Measurements from ENCODE around the gene TIE1. TPM values are rescaled to one million over a fixed set of nuclear protein-coding genes. Genes with fewer than 3 reads are reported as not detected.
A peak's percentile ranks its signal among the peaks of the same experiment; 100 is the strongest.

TIE1 gene
- total and polyA plus RNA-seq, 2 of the 13 experiments (the other 11 are each of a cell fraction or from before 2014, with no cell fraction given), result 0.58 to 0.84 TPM

DNA sequence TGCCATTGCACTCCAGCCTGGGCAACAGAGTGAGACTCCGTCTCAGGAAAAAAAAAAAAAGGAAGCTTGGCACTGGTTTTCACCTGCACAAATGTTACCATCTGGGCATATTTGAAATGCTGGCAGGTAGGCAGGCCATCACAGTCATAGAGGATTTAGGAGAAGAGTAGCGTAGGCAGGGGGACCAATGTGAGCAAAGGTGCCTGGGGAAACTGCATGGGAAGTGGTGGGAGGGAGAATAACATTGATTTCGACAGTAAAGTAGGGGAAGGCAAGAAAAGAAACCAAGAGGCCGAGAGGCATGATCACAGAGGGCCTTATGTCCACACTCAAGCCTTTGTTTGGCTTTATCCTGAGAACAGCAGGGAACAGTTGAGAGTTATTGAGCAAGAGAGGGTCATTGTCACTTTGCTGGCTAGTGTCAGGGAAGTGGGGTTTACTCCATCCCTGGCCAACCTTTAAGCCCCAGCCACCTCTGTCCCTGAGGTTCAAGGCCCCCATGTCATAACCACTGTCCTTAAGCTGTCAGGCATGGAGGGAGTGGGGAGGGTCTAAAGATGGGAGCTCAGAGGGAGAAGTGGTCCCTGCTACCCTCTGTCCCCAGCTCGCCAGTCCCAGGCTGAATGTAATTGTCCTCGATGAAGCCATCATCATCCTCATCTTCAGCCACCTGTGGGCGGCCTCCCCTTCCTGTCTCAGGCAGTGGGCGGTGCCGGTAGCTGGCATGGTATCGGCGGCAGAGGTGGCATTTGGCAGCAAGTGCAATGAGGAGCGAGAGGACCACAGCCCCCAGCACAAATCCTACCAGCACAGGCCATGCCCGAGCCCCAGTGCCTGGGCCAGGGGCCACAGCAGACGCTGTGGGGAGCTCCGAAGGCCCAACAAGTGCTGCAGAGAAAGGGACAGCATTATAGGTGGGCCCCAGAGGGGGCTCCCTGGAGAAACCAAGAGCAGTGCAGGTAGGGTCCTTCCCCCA lies 18.3 kb upstream of the TIE1 start (continued):
- TF ChIP-seq, protein P1, sequence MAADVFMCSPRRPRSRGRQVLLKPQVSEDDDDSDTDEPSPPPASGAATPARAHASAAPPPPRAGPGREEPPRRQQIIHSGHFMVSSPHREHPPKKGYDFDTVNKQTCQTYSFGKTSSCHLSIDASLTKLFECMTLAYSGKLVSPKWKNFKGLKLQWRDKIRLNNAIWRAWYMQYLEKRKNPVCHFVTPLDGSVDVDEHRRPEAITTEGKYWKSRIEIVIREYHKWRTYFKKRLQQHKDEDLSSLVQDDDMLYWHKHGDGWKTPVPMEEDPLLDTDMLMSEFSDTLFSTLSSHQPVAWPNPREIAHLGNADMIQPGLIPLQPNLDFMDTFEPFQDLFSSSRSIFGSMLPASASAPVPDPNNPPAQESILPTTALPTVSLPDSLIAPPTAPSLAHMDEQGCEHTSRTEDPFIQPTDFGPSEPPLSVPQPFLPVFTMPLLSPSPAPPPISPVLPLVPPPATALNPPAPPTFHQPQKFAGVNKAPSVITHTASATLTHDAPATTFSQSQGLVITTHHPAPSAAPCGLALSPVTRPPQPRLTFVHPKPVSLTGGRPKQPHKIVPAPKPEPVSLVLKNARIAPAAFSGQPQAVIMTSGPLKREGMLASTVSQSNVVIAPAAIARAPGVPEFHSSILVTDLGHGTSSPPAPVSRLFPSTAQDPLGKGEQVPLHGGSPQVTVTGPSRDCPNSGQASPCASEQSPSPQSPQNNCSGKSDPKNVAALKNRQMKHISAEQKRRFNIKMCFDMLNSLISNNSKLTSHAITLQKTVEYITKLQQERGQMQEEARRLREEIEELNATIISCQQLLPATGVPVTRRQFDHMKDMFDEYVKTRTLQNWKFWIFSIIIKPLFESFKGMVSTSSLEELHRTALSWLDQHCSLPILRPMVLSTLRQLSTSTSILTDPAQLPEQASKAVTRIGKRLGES (CRISPR knock-in tag; IDR thresholded peaks at IDR 0.05; ENCODE audit: borderline replicate concordance), result no peak
- TF ChIP-seq TBX3 (IDR thresholded peaks at IDR 0.05; ENCODE audit: borderline replicate concordance), result no peak
- TF ChIP-seq ZNF143 (CRISPR knock-in tag; IDR thresholded peaks at IDR 0.05), result no peak
- TF ChIP-seq CENPX (CRISPR knock-in tag; IDR thresholded peaks at IDR 0.05), result no peak
- TF ChIP-seq PCBP2 (optimal IDR thresholded peaks at IDR 0.05; ENCODE audit: low read depth, low read length, poor library complexity, severe bottlenecking), result no peak
- TF ChIP-seq, protein P2, sequence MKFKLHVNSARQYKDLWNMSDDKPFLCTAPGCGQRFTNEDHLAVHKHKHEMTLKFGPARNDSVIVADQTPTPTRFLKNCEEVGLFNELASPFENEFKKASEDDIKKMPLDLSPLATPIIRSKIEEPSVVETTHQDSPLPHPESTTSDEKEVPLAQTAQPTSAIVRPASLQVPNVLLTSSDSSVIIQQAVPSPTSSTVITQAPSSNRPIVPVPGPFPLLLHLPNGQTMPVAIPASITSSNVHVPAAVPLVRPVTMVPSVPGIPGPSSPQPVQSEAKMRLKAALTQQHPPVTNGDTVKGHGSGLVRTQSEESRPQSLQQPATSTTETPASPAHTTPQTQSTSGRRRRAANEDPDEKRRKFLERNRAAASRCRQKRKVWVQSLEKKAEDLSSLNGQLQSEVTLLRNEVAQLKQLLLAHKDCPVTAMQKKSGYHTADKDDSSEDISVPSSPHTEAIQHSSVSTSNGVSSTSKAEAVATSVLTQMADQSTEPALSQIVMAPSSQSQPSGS (CRISPR knock-in tag; IDR thresholded peaks at IDR 0.05), result peak; percentile 61; the same call in 1 of the 2 replicates
- TF ChIP-seq ZMYM4 (CRISPR knock-in tag; IDR thresholded peaks at IDR 0.05), result peak; percentile 74
- no peak for TF ChIP-seq ZNF782 (CRISPR knock-in tag; IDR thresholded peaks at IDR 0.05; ENCODE audit: borderline replicate concordance)
- TF ChIP-seq ZNF607 (CRISPR knock-in tag; IDR thresholded peaks at IDR 0.05; ENCODE audit: borderline replicate concordance), result no peak
- TF ChIP-seq, protein P3, sequence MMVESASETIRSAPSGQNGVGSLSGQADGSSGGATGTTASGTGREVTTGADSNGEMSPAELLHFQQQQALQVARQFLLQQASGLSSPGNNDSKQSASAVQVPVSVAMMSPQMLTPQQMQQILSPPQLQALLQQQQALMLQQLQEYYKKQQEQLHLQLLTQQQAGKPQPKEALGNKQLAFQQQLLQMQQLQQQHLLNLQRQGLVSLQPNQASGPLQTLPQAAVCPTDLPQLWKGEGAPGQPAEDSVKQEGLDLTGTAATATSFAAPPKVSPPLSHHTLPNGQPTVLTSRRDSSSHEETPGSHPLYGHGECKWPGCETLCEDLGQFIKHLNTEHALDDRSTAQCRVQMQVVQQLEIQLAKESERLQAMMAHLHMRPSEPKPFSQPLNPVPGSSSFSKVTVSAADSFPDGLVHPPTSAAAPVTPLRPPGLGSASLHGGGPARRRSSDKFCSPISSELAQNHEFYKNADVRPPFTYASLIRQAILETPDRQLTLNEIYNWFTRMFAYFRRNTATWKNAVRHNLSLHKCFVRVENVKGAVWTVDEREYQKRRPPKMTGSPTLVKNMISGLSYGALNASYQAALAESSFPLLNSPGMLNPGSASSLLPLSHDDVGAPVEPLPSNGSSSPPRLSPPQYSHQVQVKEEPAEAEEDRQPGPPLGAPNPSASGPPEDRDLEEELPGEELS (CRISPR knock-in tag; IDR thresholded peaks at IDR 0.05), result peak; percentile 60
- no peak for TF ChIP-seq HCFC1 (IDR thresholded peaks at IDR 0.05; ENCODE audit: low read depth, low read length)
- no peak for TF ChIP-seq ZZZ3 (CRISPR knock-in tag; IDR thresholded peaks at IDR 0.05; ENCODE audit: borderline replicate concordance)
- no peak for TF ChIP-seq ZNF605 (CRISPR knock-in tag; IDR thresholded peaks at IDR 0.05)
- no peak for TF ChIP-seq ZMAT3 (CRISPR knock-in tag; conservative IDR thresholded peaks at IDR 0.05)
- peak; percentile 80 for TF ChIP-seq BCL6 (CRISPR knock-in tag; IDR thresholded peaks at IDR 0.05)
- TF ChIP-seq, protein P4, sequence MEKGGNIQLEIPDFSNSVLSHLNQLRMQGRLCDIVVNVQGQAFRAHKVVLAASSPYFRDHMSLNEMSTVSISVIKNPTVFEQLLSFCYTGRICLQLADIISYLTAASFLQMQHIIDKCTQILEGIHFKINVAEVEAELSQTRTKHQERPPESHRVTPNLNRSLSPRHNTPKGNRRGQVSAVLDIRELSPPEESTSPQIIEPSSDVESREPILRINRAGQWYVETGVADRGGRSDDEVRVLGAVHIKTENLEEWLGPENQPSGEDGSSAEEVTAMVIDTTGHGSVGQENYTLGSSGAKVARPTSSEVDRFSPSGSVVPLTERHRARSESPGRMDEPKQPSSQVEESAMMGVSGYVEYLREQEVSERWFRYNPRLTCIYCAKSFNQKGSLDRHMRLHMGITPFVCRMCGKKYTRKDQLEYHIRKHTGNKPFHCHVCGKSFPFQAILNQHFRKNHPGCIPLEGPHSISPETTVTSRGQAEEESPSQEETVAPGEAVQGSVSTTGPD (CRISPR knock-in tag; IDR thresholded peaks at IDR 0.05), result peak; percentile 46; the same call in 1 of the 2 replicates
- TF ChIP-seq KDM6A (CRISPR knock-in tag; IDR thresholded peaks at IDR 0.05; ENCODE audit: low read depth), result peak; percentile 63
- no peak for TF ChIP-seq ZNF12 (CRISPR knock-in tag; IDR thresholded peaks at IDR 0.05)
- TF ChIP-seq SPEN (CRISPR knock-in tag; IDR thresholded peaks at IDR 0.05; ENCODE audit: low read depth), result no peak

Data from HepG2 (cell line).